ENCODE measurements around the gene COPG1.

- TF ChIP-seq CTCF (conservative IDR thresholded peaks at IDR 0.05; ENCODE audit: low read depth, low read length) (no peak), EZH2 (IDR thresholded peaks at IDR 0.05; ENCODE audit: borderline replicate concordance, low read depth, low read length, poor library complexity, severe bottlenecking) (no peak)
Measured at GRCh38 chr3:129271674-129272073, 22.3 kb downstream of the COPG1 start.
